Measurements from ENCODE around the gene SYT11. TPM values are rescaled to one million over a fixed set of nuclear protein-coding genes. Genes with fewer than 3 reads are reported as not detected.
"Not testable (repeated sequence)": the region's sequence is repeated elsewhere in the genome, so short reads cannot be mapped to it uniquely, and the experiment has no call there.

The SYT11 gene
- total and polyA plus RNA-seq, 5 donors from 2014 or later = 14.4 to 34.1 (median 21.4) TPM

DNA sequence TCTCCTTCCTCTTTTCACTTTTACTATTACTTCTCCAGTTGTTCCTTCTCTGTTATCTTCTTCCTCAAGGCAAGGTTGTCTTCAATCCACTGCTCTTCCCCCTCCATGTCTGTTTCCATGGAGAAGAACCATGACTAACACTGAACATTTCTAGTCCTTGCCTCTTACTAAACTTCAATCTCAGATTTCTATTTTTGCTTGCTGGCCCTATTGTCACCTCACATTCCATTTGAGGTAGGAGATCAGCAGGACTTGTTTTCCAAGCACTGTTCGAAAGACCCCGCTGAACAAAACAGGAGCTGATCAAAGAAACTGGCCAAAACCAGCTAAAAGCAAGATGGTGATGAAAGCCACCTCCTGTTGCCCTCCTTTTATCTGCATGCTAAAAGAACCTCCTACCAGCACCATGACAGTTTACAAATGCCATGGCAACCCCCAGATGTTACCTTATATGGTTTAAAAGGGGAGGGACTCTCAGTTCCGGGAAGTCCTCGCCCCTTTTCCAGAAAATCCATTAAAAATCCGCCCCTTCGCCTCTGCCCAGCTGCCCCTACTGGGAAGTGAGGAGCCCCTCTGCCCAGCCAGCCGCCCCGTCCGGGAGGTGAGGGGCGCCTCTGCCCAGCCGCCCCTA, 25.0 kb upstream of the SYT11 start:
- Mint-ChIP-seq H3K4me3 (no peak overlapping the region), H3K27ac (peak overlapping the region in 2 of 3 donors; percentile 63 to 72), H3K36me3 (peaks cover 19% of the 10 kb centered on the region), H3K9me3 (peaks cover 0 to 1% (median 0%) of the 10 kb centered on the region in 7 donors), H3K4me1 (peaks cover 17 to 38% (median 27%) of the 10 kb centered on the region in 4 donors), H3K27me3 (no peaks in the 10 kb centered on the region)
- Histone ChIP-seq H3K9me3 (ENCODE audit: control insufficient read depth in 2 of 2, low read length in 2 of 2) (no peaks in the 10 kb centered on the region), H3K36me3 (ENCODE audit: control insufficient read depth, insufficient read depth, low read length) (peaks cover 7% of the 10 kb centered on the region), H3K27ac (ENCODE audit: insufficient read depth, low read length, poor library complexity, severe bottlenecking) (no peak overlapping the region), H3K4me3 (ENCODE audit: low read depth, low read length) (no peak overlapping the region), H3K4me1 (ENCODE audit: control insufficient read depth, insufficient read depth, low read length, poor library complexity, severe bottlenecking) (no peaks in the 10 kb centered on the region), H3K27me3 (ENCODE audit: control insufficient read depth, insufficient read depth, low read length) (no peaks in the 10 kb centered on the region)
- peak in 1 of 3 donors; percentile 27 for DNase-seq
- ATAC-seq (ENCODE audit: low read depth in 2 of 2) = no peak

DNA sequence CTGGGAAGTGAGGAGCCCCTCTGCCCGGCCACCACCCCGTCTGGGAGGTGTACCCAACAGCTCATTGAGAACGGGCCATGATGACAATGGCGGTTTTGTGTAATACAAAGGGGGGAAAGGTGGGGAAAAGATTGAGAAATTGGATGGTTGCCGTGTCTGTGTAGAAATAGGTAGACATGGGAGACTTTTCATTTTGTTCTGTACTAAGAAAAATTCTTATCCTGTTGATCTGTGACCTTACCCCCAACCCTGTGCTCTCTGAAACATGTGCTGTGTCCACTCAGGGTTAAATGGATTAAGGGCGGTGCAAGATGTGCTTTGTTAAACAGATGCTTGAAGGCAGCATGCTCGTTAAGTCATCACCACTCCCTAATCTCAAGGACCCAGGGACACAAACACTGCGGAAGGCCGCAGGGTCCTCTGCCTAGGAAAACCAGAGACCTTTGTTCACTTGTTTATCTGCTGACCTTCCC, 24.4 kb upstream of the SYT11 start:
- not testable (repeated sequence) for DNase-seq; H3K36me3 ChIP-seq (ENCODE audit: control insufficient read depth, insufficient read depth, low read length); H3K9me3 Mint-ChIP-seq; H3K27ac Mint-ChIP-seq; H3K9me3 ChIP-seq (ENCODE audit: control insufficient read depth in 2 of 2, low read length in 2 of 2); H3K4me3 Mint-ChIP-seq; ATAC-seq (ENCODE audit: low read depth in 2 of 2); H3K27ac ChIP-seq (ENCODE audit: insufficient read depth, low read length, poor library complexity, severe bottlenecking); H3K4me1 ChIP-seq (ENCODE audit: control insufficient read depth, insufficient read depth, low read length, poor library complexity, severe bottlenecking); H3K4me3 ChIP-seq (ENCODE audit: low read depth, low read length); H3K27me3 Mint-ChIP-seq; H3K27me3 ChIP-seq (ENCODE audit: control insufficient read depth, insufficient read depth, low read length)
- H3K4me1 Mint-ChIP-seq = peaks cover 21 to 37% (median 28%) of the 10 kb centered on the region in 4 donors
- peaks cover 21% of the 10 kb centered on the region for H3K36me3 Mint-ChIP-seq

DNA sequence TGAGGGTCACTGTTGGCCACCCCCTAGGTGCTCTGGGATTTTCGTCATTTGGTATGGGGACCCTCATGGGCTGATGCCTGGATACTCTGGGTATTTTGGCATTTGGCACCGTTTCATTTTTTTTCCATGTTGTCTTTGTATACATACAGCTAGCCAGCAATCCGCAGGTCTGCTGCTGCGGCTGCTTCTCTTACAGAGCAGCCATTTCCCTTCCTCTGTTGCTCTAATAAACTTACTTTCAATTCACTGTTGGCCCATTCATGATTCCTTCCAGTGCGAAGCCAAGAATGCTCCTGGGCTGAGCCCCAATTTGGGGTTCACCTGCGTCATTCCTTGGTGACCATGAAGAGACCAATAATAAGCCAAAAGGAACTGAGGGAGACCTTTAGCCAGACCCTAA, 23.8 kb upstream of the SYT11 start:
- Mint-ChIP-seq H3K27ac (peak overlapping the region in 1 of 3 donors; percentile 55), H3K4me3 (no peak overlapping the region), H3K4me1 (peaks cover 24 to 39% (median 32%) of the 10 kb centered on the region in 4 donors), H3K36me3 (peaks cover 22% of the 10 kb centered on the region), H3K9me3 (peaks cover 0 to 1% (median 0%) of the 10 kb centered on the region in 7 donors), H3K27me3 (no peaks in the 10 kb centered on the region)
- Histone ChIP-seq H3K36me3 (ENCODE audit: control insufficient read depth, insufficient read depth, low read length) (peaks cover 10% of the 10 kb centered on the region), H3K4me3 (ENCODE audit: low read depth, low read length) (no peak overlapping the region), H3K27me3 (ENCODE audit: control insufficient read depth, insufficient read depth, low read length) (no peaks in the 10 kb centered on the region), H3K9me3 (ENCODE audit: control insufficient read depth in 2 of 2, low read length in 2 of 2) (no peaks in the 10 kb centered on the region), H3K27ac (ENCODE audit: insufficient read depth, low read length, poor library complexity, severe bottlenecking) (no peak overlapping the region), H3K4me1 (ENCODE audit: control insufficient read depth, insufficient read depth, low read length, poor library complexity, severe bottlenecking) (no peaks in the 10 kb centered on the region)
- ATAC-seq (ENCODE audit: low read depth in 2 of 2) (no peak), DNase-seq (no peak)

DNA sequence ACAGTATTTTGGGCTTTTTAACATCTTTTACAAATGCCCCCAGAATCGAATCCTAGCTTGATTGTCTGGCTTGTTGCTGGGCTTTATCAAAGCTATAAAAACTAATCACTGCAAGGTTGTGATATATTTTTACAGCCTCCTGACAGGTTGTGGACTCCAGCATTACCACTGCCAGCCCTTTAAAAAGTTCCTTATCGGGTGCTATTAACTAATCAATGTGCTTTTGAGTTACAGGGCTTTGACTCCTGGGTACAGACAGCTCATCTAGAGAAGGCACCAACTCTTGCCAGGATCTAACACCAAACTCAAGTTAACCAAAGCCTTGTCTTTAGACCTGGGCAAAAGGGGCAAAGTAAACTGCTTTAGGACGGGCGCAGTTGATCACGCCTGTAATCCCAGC, 19.0 kb upstream of the SYT11 start:
- no peak overlapping the region for H3K27ac ChIP-seq (ENCODE audit: insufficient read depth, low read length, poor library complexity, severe bottlenecking)
- H3K4me1 Mint-ChIP-seq = peaks cover 28 to 58% (median 46%) of the 10 kb centered on the region in 4 donors
- DNase-seq = no peak
- H3K27me3 ChIP-seq (ENCODE audit: control insufficient read depth, insufficient read depth, low read length) = no peaks in the 10 kb centered on the region
- H3K27me3 Mint-ChIP-seq = no peaks in the 10 kb centered on the region
- no peaks in the 10 kb centered on the region for H3K9me3 ChIP-seq (ENCODE audit: control insufficient read depth in 2 of 2, low read length in 2 of 2)
- peaks cover 16% of the 10 kb centered on the region for H3K4me1 ChIP-seq (ENCODE audit: control insufficient read depth, insufficient read depth, low read length, poor library complexity, severe bottlenecking)
- H3K4me3 ChIP-seq (ENCODE audit: low read depth, low read length) = no peak overlapping the region
- no peak overlapping the region for H3K4me3 Mint-ChIP-seq
- peaks cover 37% of the 10 kb centered on the region for H3K36me3 ChIP-seq (ENCODE audit: control insufficient read depth, insufficient read depth, low read length)
- H3K9me3 Mint-ChIP-seq = peaks cover 0 to 1% (median 0%) of the 10 kb centered on the region in 7 donors
- peaks cover 35% of the 10 kb centered on the region for H3K36me3 Mint-ChIP-seq
- no peak for ATAC-seq (ENCODE audit: low read depth in 2 of 2)
- no peak overlapping the region for H3K27ac Mint-ChIP-seq

DNA sequence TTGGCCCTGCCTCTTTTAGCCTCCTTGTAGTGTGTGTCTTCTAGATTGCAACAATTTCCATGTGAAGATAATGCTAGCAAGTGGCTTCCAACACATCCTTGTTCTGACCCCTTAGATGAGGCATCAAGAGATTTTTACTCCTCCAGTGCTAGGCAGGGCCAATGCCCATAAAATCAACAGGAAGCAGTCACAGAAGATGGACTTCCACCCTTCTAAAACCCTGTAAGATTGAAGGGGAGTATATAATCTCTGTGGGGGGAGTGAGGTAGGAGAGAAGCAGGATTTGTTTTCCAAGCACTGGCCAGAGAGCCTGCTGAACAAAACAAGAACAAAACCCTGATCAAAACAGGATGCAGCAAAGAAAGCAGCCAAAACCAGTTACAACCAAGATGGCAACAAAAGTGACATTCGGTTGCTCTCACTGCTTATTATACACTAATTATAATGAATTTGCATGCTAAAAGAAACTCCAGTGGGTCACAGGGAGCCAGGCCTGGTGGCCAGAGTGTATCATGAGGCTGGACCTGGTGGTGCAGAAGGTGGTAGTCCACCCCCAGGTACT, 14.4 kb upstream of the SYT11 start:
- Mint-ChIP-seq H3K9me3 (no peaks in the 10 kb centered on the region), H3K27ac (peak overlapping the region; percentile 63 to 83 (median 76)), H3K27me3 (no peaks in the 10 kb centered on the region), H3K36me3 (peaks cover 39% of the 10 kb centered on the region), H3K4me3 (peak overlapping the region in 3 of 4 donors; percentile 6 to 53 (median 22)), H3K4me1 (peaks cover 29 to 75% (median 45%) of the 10 kb centered on the region in 4 donors)
- Histone ChIP-seq H3K9me3 (ENCODE audit: control insufficient read depth in 2 of 2, low read length in 2 of 2) (no peaks in the 10 kb centered on the region), H3K36me3 (ENCODE audit: control insufficient read depth, insufficient read depth, low read length) (peaks cover 31% of the 10 kb centered on the region), H3K27ac (ENCODE audit: insufficient read depth, low read length, poor library complexity, severe bottlenecking) (no peak overlapping the region), H3K27me3 (ENCODE audit: control insufficient read depth, insufficient read depth, low read length) (no peaks in the 10 kb centered on the region), H3K4me3 (ENCODE audit: low read depth, low read length) (no peak overlapping the region), H3K4me1 (ENCODE audit: control insufficient read depth, insufficient read depth, low read length, poor library complexity, severe bottlenecking) (peaks cover 25% of the 10 kb centered on the region)
- ATAC-seq (ENCODE audit: low read depth in 2 of 2) (no peak), DNase-seq (peak in 1 of 3 donors; percentile 44)

DNA sequence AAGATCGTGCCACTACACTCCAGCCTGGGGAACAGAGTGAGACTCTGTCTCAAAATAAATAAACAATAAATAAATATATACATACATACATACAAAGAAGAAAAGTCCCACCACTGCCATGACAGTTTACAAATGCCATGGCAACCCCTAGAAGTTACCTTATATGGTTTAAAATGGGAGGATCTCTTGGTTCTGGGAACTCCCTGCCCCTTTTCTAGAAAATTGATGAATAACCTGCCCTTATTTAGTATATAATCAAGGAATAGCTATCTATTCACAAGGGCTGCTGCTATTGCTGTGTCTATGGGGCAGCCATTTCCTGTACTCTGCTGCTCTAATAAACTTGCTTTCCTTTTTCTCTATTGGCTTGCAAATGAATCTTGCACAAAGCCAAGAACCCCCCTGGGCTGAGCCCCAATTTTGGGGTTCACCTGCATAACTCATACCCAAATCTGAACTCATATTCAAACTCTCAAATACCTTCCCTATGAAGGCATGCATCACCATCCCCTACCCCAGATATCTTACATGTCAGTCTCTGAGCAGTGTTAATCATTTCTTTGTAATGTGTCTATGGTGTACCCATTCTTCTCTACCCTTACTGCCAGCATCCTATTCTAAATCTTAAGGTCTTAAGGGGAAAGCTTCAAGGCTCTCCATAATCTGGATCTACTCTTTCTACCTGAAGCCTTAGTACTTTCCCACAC, 11.4 kb upstream of the SYT11 start:
- H3K4me1 Mint-ChIP-seq = peaks cover 39 to 81% (median 51%) of the 10 kb centered on the region in 4 donors
- H3K27me3 Mint-ChIP-seq = no peaks in the 10 kb centered on the region
- Histone ChIP-seq H3K4me3 (ENCODE audit: low read depth, low read length) (peak overlapping the region; percentile 39), H3K27me3 (ENCODE audit: control insufficient read depth, insufficient read depth, low read length) (no peaks in the 10 kb centered on the region), H3K36me3 (ENCODE audit: control insufficient read depth, insufficient read depth, low read length) (peaks cover 35% of the 10 kb centered on the region), H3K4me1 (ENCODE audit: control insufficient read depth, insufficient read depth, low read length, poor library complexity, severe bottlenecking) (peaks cover 25% of the 10 kb centered on the region), H3K27ac (ENCODE audit: insufficient read depth, low read length, poor library complexity, severe bottlenecking) (no peak overlapping the region), H3K9me3 (ENCODE audit: control insufficient read depth in 2 of 2, low read length in 2 of 2) (no peaks in the 10 kb centered on the region)
- H3K36me3 Mint-ChIP-seq = peaks cover 47% of the 10 kb centered on the region
- no peaks in the 10 kb centered on the region for H3K9me3 Mint-ChIP-seq
- peak in 1 of 3 donors; percentile 82 for DNase-seq
- peak; percentile 85 to 87 for ATAC-seq (ENCODE audit: low read depth in 2 of 2)
- H3K27ac Mint-ChIP-seq = peak overlapping the region; percentile 18 to 91 (median 76)
- H3K4me3 Mint-ChIP-seq = peak overlapping the region in 3 of 4 donors; percentile 17 to 75 (median 57)

DNA sequence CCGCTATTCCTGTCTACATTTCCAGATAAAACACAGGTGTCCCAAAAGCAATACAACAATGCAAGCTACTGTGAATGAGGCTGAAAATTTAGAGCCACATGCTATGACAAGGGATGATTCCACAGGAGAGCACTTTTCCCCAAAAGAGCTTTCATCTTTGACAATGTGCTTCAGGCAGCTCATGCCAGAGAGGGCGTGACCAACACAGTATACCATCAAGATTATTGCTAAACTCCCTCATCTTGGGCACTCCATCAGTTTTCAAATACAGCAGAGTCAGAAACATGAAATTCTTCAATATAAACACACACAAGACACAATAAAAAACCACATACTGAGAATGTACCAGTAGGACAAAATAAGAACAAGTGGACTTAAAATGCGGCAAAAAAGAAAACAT, 9.0 kb upstream of the SYT11 start:
- Mint-ChIP-seq H3K27me3 (no peaks in the 10 kb centered on the region), H3K4me1 (peaks cover 26 to 67% (median 42%) of the 10 kb centered on the region in 4 donors), H3K9me3 (no peaks in the 10 kb centered on the region), H3K27ac (peak overlapping the region in 1 of 3 donors; percentile 88), H3K4me3 (peak overlapping the region; percentile 34 to 90 (median 61)), H3K36me3 (peaks cover 36% of the 10 kb centered on the region)
- Histone ChIP-seq H3K4me3 (ENCODE audit: low read depth, low read length) (no peak overlapping the region), H3K27me3 (ENCODE audit: control insufficient read depth, insufficient read depth, low read length) (no peaks in the 10 kb centered on the region), H3K4me1 (ENCODE audit: control insufficient read depth, insufficient read depth, low read length, poor library complexity, severe bottlenecking) (peaks cover 10% of the 10 kb centered on the region), H3K36me3 (ENCODE audit: control insufficient read depth, insufficient read depth, low read length) (peaks cover 30% of the 10 kb centered on the region), H3K9me3 (ENCODE audit: control insufficient read depth in 2 of 2, low read length in 2 of 2) (no peaks in the 10 kb centered on the region), H3K27ac (ENCODE audit: insufficient read depth, low read length, poor library complexity, severe bottlenecking) (no peak overlapping the region)
- ATAC-seq (ENCODE audit: low read depth in 2 of 2) (no peak), DNase-seq (no peak)
